Keratinocyte (primary cell): ENCODE data around the gene SMIM35. TPM values are rescaled to one million over a fixed set of nuclear protein-coding genes. Genes with fewer than 3 reads are reported as not detected.

Experiments used
- DNase-seq: peaks from one replicate; pipeline ENCODE4 v3.0.0-alpha.2; 2011; ENCODE audit warnings: low read depth, missing footprints, low spot score
- FAIRE-seq: peaks from 2 replicates; lab custom pipeline; 2011; peaks lifted over from hg19 to GRCh38; lab: Jason Lieb, UNC
- H2AFZ ChIP-seq: 2 replicates; pipeline ENCODE4 v1.6.0; 2012; ENCODE audit warnings: low read length, control low read depth, inconsistent platforms; ENCODE audit not compliant: control insufficient read depth
- H3K27ac ChIP-seq: 2 replicates; pipeline ENCODE4 v1.5.1; 2011; ENCODE audit warnings: low read length; ENCODE audit not compliant: control insufficient read depth, insufficient read depth
- H3K27me3 ChIP-seq: 3 replicates; pipeline ENCODE4 v1.6.0; 2011; ENCODE audit warnings: low read length; ENCODE audit not compliant: control insufficient read depth, insufficient read depth; ENCODE audit errors: extremely low read depth
- H3K36me3 ChIP-seq, 2 experiments: 2 replicates in 1 of 2; 3 replicates in 1 of 2; pipeline ENCODE4 v1.5.1; 2011; ENCODE audit warnings: low read length in 2 of 2, mild to moderate bottlenecking in 1 of 2; ENCODE audit not compliant: control insufficient read depth in 2 of 2, insufficient read depth in 2 of 2; ENCODE audit errors: extremely low read depth in 1 of 2
- H3K4me1 ChIP-seq: 3 replicates; pipeline ENCODE4 v1.5.1; 2011; ENCODE audit warnings: low read length; ENCODE audit not compliant: control insufficient read depth, insufficient read depth; ENCODE audit errors: extremely low read depth
- H3K4me2 ChIP-seq: 3 replicates; pipeline ENCODE4 v1.6.0; 2011; ENCODE audit warnings: low read depth, low read length; ENCODE audit not compliant: control insufficient read depth, insufficient read depth; ENCODE audit errors: extremely low read depth
- H3K4me3 ChIP-seq, 3 experiments: fragments of 200-600 bp in 1 of 3; sonication (generic) in 1 of 3; 2 replicates in 2 of 3; 3 replicates in 1 of 3; pipeline ENCODE4 v1.5.1; 2011 to 2016; ENCODE audit warnings: low read length in 3 of 3, mild to moderate bottlenecking in 3 of 3, control low read depth in 2 of 3, inconsistent platforms in 1 of 3, low read depth in 1 of 3, mixed read lengths in 1 of 3, mixed run types in 1 of 3, moderate library complexity in 1 of 3; ENCODE audit not compliant: control insufficient read depth in 2 of 3, insufficient read depth in 2 of 3; ENCODE audit errors: extremely low read depth in 1 of 3
- H3K79me2 ChIP-seq: 2 replicates; pipeline ENCODE4 v1.6.0; 2012; ENCODE audit warnings: low read length; ENCODE audit not compliant: control insufficient read depth, insufficient read depth
- H3K9ac ChIP-seq: 3 replicates; pipeline ENCODE4 v1.6.0; 2011; ENCODE audit warnings: low read length; ENCODE audit not compliant: control insufficient read depth, insufficient read depth; ENCODE audit errors: extremely low read depth
- H3K9me1 ChIP-seq: 3 replicates; pipeline ENCODE4 v1.6.0; 2011; ENCODE audit warnings: low read length; ENCODE audit not compliant: control insufficient read depth, insufficient read depth; ENCODE audit errors: extremely low read depth
- H3K9me3 ChIP-seq: 2 replicates; pipeline ENCODE4 v1.5.1; 2012; ENCODE audit warnings: low read depth, low read length; ENCODE audit not compliant: control insufficient read depth
- H4K20me1 ChIP-seq: 3 replicates; pipeline ENCODE4 v1.6.0; 2011; ENCODE audit warnings: low read length; ENCODE audit not compliant: control insufficient read depth, insufficient read depth; ENCODE audit errors: extremely low read depth
- CTCF ChIP-seq, 3 experiments: IDR thresholded peaks in 1 of 3; conservative IDR thresholded peaks in 1 of 3; optimal IDR thresholded peaks in 1 of 3; 2 replicates in 2 of 3; 3 replicates in 1 of 3; pipeline versions ENCODE3 to v1.5.1; 2011; ENCODE audit warnings: low read length in 3 of 3, mild to moderate bottlenecking in 3 of 3, moderate library complexity in 2 of 3, control low read depth in 1 of 3, inconsistent platforms in 1 of 3; ENCODE audit not compliant: insufficient read depth in 2 of 3; ENCODE audit errors: extremely low read depth in 1 of 3
- EZH2 ChIP-seq: IDR thresholded peaks from one replicate; pipeline ENCODE4 v1.6.1; 2012; ENCODE audit warnings: inconsistent platforms, mild to moderate bottlenecking, low read length, moderate library complexity
- dilution Hi-C: fragments of 300-500 bp; cut with MboI; formaldehyde crosslinking; loops from one replicate; pipeline ENCODE4 v1.7.0; 2020; ENCODE audit warnings: low sequenced_read_pairs; ENCODE audit not compliant: extremely low pct_ligation_motif_present
- polyA plus RNA-seq, 5 experiments: library from polyadenylated mRNA; depleted of rRNA in 3 of 5; stranded (reverse) in 3 of 5; stranded (forward) in 1 of 5; unstranded in 1 of 5; fragments of >200 nt; gene quantifications; 1 replicate in 1 of 5; 2 replicates in 3 of 5; 3 replicates in 1 of 5; pipeline versions ENCODE4 v1.2.1 to v1.2.3, GENCODE V29; 2011 to 2012; ENCODE audit warnings: missing spikeins in 2 of 5, low read depth in 1 of 5, low replicate concordance in 1 of 5

The SMIM35 gene
- polyA plus RNA-seq, 1 donor (not counting 4 experiments of a cell fraction or from before 2014, with no cell fraction given): not detected

DNA sequence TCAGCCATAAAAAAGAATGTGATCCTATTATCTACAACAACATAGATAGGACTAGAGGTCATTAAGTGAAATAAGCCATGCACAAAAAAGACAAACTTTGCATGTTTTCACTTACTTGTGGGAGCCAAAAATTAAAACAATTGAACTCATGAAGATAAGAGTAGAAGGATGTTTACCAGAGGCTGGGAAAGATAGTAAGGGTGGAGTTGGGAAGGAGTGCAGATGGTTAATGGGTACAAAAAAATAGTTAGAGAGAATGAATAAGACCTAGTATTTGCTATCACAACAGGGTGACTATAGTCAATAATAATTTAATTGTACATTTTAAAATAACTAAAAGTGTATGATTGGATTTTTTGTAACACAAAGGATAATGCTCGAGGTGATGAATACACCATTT is 127.8 kb downstream of the SMIM35 start:
- Histone ChIP-seq H4K20me1 (no peaks in the 10 kb centered on the region), H3K9me1 (no peaks in the 10 kb centered on the region), H3K27me3 (no peaks in the 10 kb centered on the region), H3K9ac (no peak overlapping the region), H2AFZ (no peak overlapping the region), H3K4me2 (no peak overlapping the region), H3K9me3 (no peaks in the 10 kb centered on the region), H3K79me2 (no peaks in the 10 kb centered on the region), H3K36me3 (no peaks in the 10 kb centered on the region), H3K4me3 (no peak overlapping the region), H3K27ac (no peak overlapping the region), H3K4me1 (no peaks in the 10 kb centered on the region)
- DNase-seq (no peak), FAIRE-seq (no peak)
- no peak for TF ChIP-seq EZH2
- TF ChIP-seq CTCF (optimal IDR thresholded peaks at IDR 0.05 in 1 of 3, IDR thresholded peaks at IDR 0.05 in 1 of 3, conservative IDR thresholded peaks at IDR 0.05 in 1 of 3; ENCODE audit: extremely low read depth in 1 of 3, insufficient read depth in 2 of 3, low read length in 3 of 3): no peak
- dilution Hi-C loops: no loop called here

Other genes with a start within 250 kb of the SMIM35 start
- not detected in 3 replicates for gene FXYD6, start 210.3 kb downstream of the SMIM35 start, polyA plus RNA-seq
- 0.95 to 5.2 TPM (median 1.8 TPM) in 3 replicates for gene TMPRSS13, start 157.6 kb downstream of the SMIM35 start, polyA plus RNA-seq
- 0.04 to 0.23 TPM (median 0.14 TPM) in 3 replicates for gene IL10RA, start 100.6 kb downstream of the SMIM35 start, polyA plus RNA-seq
- gene TMPRSS4, start 9.9 kb downstream of the SMIM35 start, polyA plus RNA-seq: 0.69 to 1.7 TPM (median 1.2 TPM) in 3 replicates
- gene SCN4B, start 65.9 kb upstream of the SMIM35 start, polyA plus RNA-seq: 6.3 to 10.8 TPM (median 7.7 TPM) in 3 replicates
- gene SCN2B, start 89.7 kb upstream of the SMIM35 start, polyA plus RNA-seq: 0.48 to 0.59 TPM (median 0.56 TPM) in 3 replicates
- gene JAML, start 138.0 kb upstream of the SMIM35 start, polyA plus RNA-seq: 0.01 TPM in 1 of 3 replicates, not detected in the others
- 6.3 to 7.9 TPM (median 6.5 TPM) in 3 replicates for gene MPZL3, start 165.4 kb upstream of the SMIM35 start, polyA plus RNA-seq
- gene MPZL2, start 177.3 kb upstream of the SMIM35 start, polyA plus RNA-seq: 98.4 to 237 TPM (median 225 TPM) in 3 replicates
- gene CD3E, start 217.8 kb upstream of the SMIM35 start, polyA plus RNA-seq: 0.06 TPM in 1 of 3 replicates, not detected in the others